Activated CD8-positive, alpha-beta memory T cell treated with anti-CD3 and anti-CD28 coated beads, Interleukin-2, amount 10 ng/mL, durations not matched to agents 7 days and 5 days (primary cell): Measurements from ENCODE around the gene SLC5A12. TPM values are rescaled to one million over a fixed set of nuclear protein-coding genes. Genes with fewer than 3 reads are reported as not detected.

Experiments
- total RNA-seq, 2 experiments: library from RNA; stranded (reverse); gene quantifications; one replicate each; pipeline ENCODE4 v1.2.3, GENCODE V29; 2021

The SLC5A12 gene
- total RNA-seq, 2 experiments from 2014 or later, result not detected

Other genes with a start within 250 kb of the SLC5A12 start
- gene MUC15, start 149.8 kb downstream of the SLC5A12 start, total RNA-seq, result not detected